ENCODE data around the gene SCARB2.
A peak's percentile ranks its signal among the peaks of the same experiment; 100 is the strongest.
"Not testable (repeated sequence)": the region's sequence is repeated elsewhere in the genome, so short reads cannot be mapped to it uniquely, and the experiment has no call there.

Gene SCARB2

GRCh38 chr4:76250962-76251361, 37.3 kb upstream of the SCARB2 start:
- Histone ChIP-seq H3K9ac (ENCODE audit: low read depth, low read length, poor library complexity) (no peak overlapping the region), H4K8ac (ENCODE audit: low read depth, low read length) (no peak overlapping the region), H2BK120ac (ENCODE audit: low read depth, low read length) (no peak overlapping the region), H3K23ac (ENCODE audit: low read depth, low read length, poor library complexity) (no peak overlapping the region), H2BK5ac (ENCODE audit: low read length) (no peak overlapping the region), H3K27ac (replicated peaks; ENCODE audit: low read length) (no peak overlapping the region), H3K4me1 (ENCODE audit: control insufficient read depth in 2 of 2, insufficient read depth in 1 of 2, low read depth in 1 of 2, low read length in 2 of 2) (peaks cover 6 to 8% of the 10 kb centered on the region in 2 donors), H3K9me3 (replicated peaks in 1 of 2; ENCODE audit: control insufficient read depth in 2 of 2, insufficient read depth in 1 of 2, low read depth in 1 of 2, low read length in 2 of 2) (no peaks in the 10 kb centered on the region), H3K4me2 (ENCODE audit: insufficient read depth, low read length, poor library complexity, severe bottlenecking) (peak overlapping the region; percentile 76), H2AK5ac (ENCODE audit: low read depth, low read length) (no peak overlapping the region), H3K79me1 (ENCODE audit: low read depth, low read length) (no peaks in the 10 kb centered on the region), H4K91ac (ENCODE audit: low read depth, low read length, poor library complexity) (no peak overlapping the region), H3K14ac (ENCODE audit: low read length) (no peak overlapping the region), H3K36me3 (replicated peaks in 1 of 2; ENCODE audit: control insufficient read depth in 2 of 2, insufficient read depth in 2 of 2, low read length in 2 of 2) (no peaks in the 10 kb centered on the region), H3K4ac (ENCODE audit: low read length) (no peak overlapping the region), H2BK15ac (ENCODE audit: low read length) (no peak overlapping the region), H3K4me3 (ENCODE audit: low read length in 2 of 2) (peak overlapping the region in 1 of 2 donors; percentile 55), H3K27me3 (ENCODE audit: control insufficient read depth in 3 of 3, insufficient read depth in 3 of 3, low read depth in 1 of 3, low read length in 3 of 3) (peaks cover 0 to 31% (median 2%) of the 10 kb centered on the region in 3 experiments), H2AFZ (ENCODE audit: low read length) (peak overlapping the region; percentile 97), H2BK12ac (ENCODE audit: low read length) (no peak overlapping the region), H3K18ac (ENCODE audit: low read length) (no peak overlapping the region)
- no CpG with 5 or more reads among the region's 6 CpGs for WGBS, 2 donors (ENCODE audit: extremely low coverage in 2 of 2, insufficient read length in 2 of 2, insufficient replicate concordance in 1 of 2)
- no peak for DNase-seq (ENCODE audit: low spot score)

- Histone ChIP-seq H4K91ac (ENCODE audit: low read depth, low read length, poor library complexity) (no peak overlapping the region), H3K27ac (replicated peaks; ENCODE audit: low read length) (no peak overlapping the region), H3K36me3 (replicated peaks in 1 of 2; ENCODE audit: control insufficient read depth in 2 of 2, insufficient read depth in 2 of 2, low read length in 2 of 2) (no peaks in the 10 kb centered on the region), H3K9me3 (replicated peaks in 1 of 2; ENCODE audit: control insufficient read depth in 2 of 2, insufficient read depth in 1 of 2, low read depth in 1 of 2, low read length in 2 of 2) (no peaks in the 10 kb centered on the region), H3K18ac (ENCODE audit: low read length) (no peak overlapping the region), H2BK5ac (ENCODE audit: low read length) (no peak overlapping the region), H2BK12ac (ENCODE audit: low read length) (no peak overlapping the region), H3K9ac (ENCODE audit: low read depth, low read length, poor library complexity) (no peak overlapping the region), H3K79me1 (ENCODE audit: low read depth, low read length) (no peaks in the 10 kb centered on the region), H4K8ac (ENCODE audit: low read depth, low read length) (no peak overlapping the region), H3K4ac (ENCODE audit: low read length) (no peak overlapping the region), H3K4me3 (ENCODE audit: low read length in 2 of 2) (no peak overlapping the region), H3K23ac (ENCODE audit: low read depth, low read length, poor library complexity) (no peak overlapping the region), H3K4me1 (ENCODE audit: control insufficient read depth in 2 of 2, insufficient read depth in 1 of 2, low read depth in 1 of 2, low read length in 2 of 2) (peaks cover 3% of the 10 kb centered on the region in 2 donors), H3K14ac (ENCODE audit: low read length) (no peak overlapping the region), H2BK15ac (ENCODE audit: low read length) (no peak overlapping the region), H2AK5ac (ENCODE audit: low read depth, low read length) (no peak overlapping the region), H2BK120ac (ENCODE audit: low read depth, low read length) (no peak overlapping the region), H3K27me3 (ENCODE audit: control insufficient read depth in 3 of 3, insufficient read depth in 3 of 3, low read depth in 1 of 3, low read length in 3 of 3) (peaks cover 0 to 43% (median 0%) of the 10 kb centered on the region in 3 experiments), H2AFZ (ENCODE audit: low read length) (no peak overlapping the region), H3K4me2 (ENCODE audit: insufficient read depth, low read length, poor library complexity, severe bottlenecking) (no peak overlapping the region)
- DNase-seq (ENCODE audit: low spot score) = no peak
Measured at GRCh38 chr4:76246852-76247251, 33.2 kb upstream of the SCARB2 start.

- no CpG with 5 or more reads among the region's 1 CpG for WGBS, 2 donors (ENCODE audit: extremely low coverage in 2 of 2, insufficient read length in 2 of 2, insufficient replicate concordance in 1 of 2)
- no peak overlapping the region for H2AK5ac ChIP-seq (ENCODE audit: low read depth, low read length)
- no peak overlapping the region for H2BK5ac ChIP-seq (ENCODE audit: low read length)
- DNase-seq (ENCODE audit: low spot score) = no peak
- H3K4me1 ChIP-seq (ENCODE audit: control insufficient read depth in 2 of 2, insufficient read depth in 1 of 2, low read depth in 1 of 2, low read length in 2 of 2) = peaks cover 0 to 1% of the 10 kb centered on the region in 2 donors
- no peak overlapping the region for H2BK12ac ChIP-seq (ENCODE audit: low read length)
- H3K18ac ChIP-seq (ENCODE audit: low read length) = no peak overlapping the region
- H3K79me1 ChIP-seq (ENCODE audit: low read depth, low read length) = no peaks in the 10 kb centered on the region
- H3K27me3 ChIP-seq (ENCODE audit: control insufficient read depth in 3 of 3, insufficient read depth in 3 of 3, low read depth in 1 of 3, low read length in 3 of 3) = peaks cover 0 to 43% (median 0%) of the 10 kb centered on the region in 3 experiments
- H3K9ac ChIP-seq (ENCODE audit: low read depth, low read length, poor library complexity) = no peak overlapping the region
- H4K8ac ChIP-seq (ENCODE audit: low read depth, low read length) = no peak overlapping the region
- no peak overlapping the region for H2AFZ ChIP-seq (ENCODE audit: low read length)
- H3K4me3 ChIP-seq (ENCODE audit: low read length in 2 of 2) = no peak overlapping the region
- no peak overlapping the region for H2BK15ac ChIP-seq (ENCODE audit: low read length)
- no peak overlapping the region for H2BK120ac ChIP-seq (ENCODE audit: low read depth, low read length)
- H3K9me3 ChIP-seq (replicated peaks in 1 of 2; ENCODE audit: control insufficient read depth in 2 of 2, insufficient read depth in 1 of 2, low read depth in 1 of 2, low read length in 2 of 2) = no peaks in the 10 kb centered on the region
- H3K4me2 ChIP-seq (ENCODE audit: insufficient read depth, low read length, poor library complexity, severe bottlenecking) = no peak overlapping the region
- no peak overlapping the region for H3K4ac ChIP-seq (ENCODE audit: low read length)
- H3K23ac ChIP-seq (ENCODE audit: low read depth, low read length, poor library complexity) = no peak overlapping the region
- no peaks in the 10 kb centered on the region for H3K36me3 ChIP-seq (replicated peaks in 1 of 2; ENCODE audit: control insufficient read depth in 2 of 2, insufficient read depth in 2 of 2, low read length in 2 of 2)
- no peak overlapping the region for H3K14ac ChIP-seq (ENCODE audit: low read length)
- H4K91ac ChIP-seq (ENCODE audit: low read depth, low read length, poor library complexity) = no peak overlapping the region
- H3K27ac ChIP-seq (replicated peaks; ENCODE audit: low read length) = no peak overlapping the region
Measured at GRCh38 chr4:76246025-76246424, 32.4 kb upstream of the SCARB2 start.

GRCh38 chr4:76243877-76244276, 30.3 kb upstream of the SCARB2 start:
- H3K4ac ChIP-seq (ENCODE audit: low read length); H3K14ac ChIP-seq (ENCODE audit: low read length); H3K23ac ChIP-seq (ENCODE audit: low read depth, low read length, poor library complexity); H4K8ac ChIP-seq (ENCODE audit: low read depth, low read length); H4K91ac ChIP-seq (ENCODE audit: low read depth, low read length, poor library complexity); H3K4me2 ChIP-seq (ENCODE audit: insufficient read depth, low read length, poor library complexity, severe bottlenecking); H2BK120ac ChIP-seq (ENCODE audit: low read depth, low read length); H2AK5ac ChIP-seq (ENCODE audit: low read depth, low read length); H3K27ac ChIP-seq (replicated peaks; ENCODE audit: low read length); H3K36me3 ChIP-seq (replicated peaks in 1 of 2; ENCODE audit: control insufficient read depth in 2 of 2, insufficient read depth in 2 of 2, low read length in 2 of 2); H2AFZ ChIP-seq (ENCODE audit: low read length); DNase-seq (ENCODE audit: low spot score); H3K9ac ChIP-seq (ENCODE audit: low read depth, low read length, poor library complexity); H3K79me1 ChIP-seq (ENCODE audit: low read depth, low read length); H3K18ac ChIP-seq (ENCODE audit: low read length); H3K4me1 ChIP-seq (ENCODE audit: control insufficient read depth in 2 of 2, insufficient read depth in 1 of 2, low read depth in 1 of 2, low read length in 2 of 2); H2BK15ac ChIP-seq (ENCODE audit: low read length); H3K9me3 ChIP-seq (replicated peaks in 1 of 2; ENCODE audit: control insufficient read depth in 2 of 2, insufficient read depth in 1 of 2, low read depth in 1 of 2, low read length in 2 of 2); H2BK12ac ChIP-seq (ENCODE audit: low read length); H3K4me3 ChIP-seq (ENCODE audit: low read length in 2 of 2); H2BK5ac ChIP-seq (ENCODE audit: low read length): not testable (repeated sequence)
- WGBS, 2 donors (ENCODE audit: extremely low coverage in 2 of 2, insufficient read length in 2 of 2, insufficient replicate concordance in 1 of 2) = no CpG with 5 or more reads among the region's 2 CpGs
- H3K27me3 ChIP-seq (ENCODE audit: control insufficient read depth in 3 of 3, insufficient read depth in 3 of 3, low read depth in 1 of 3, low read length in 3 of 3) = peaks cover 0 to 25% (median 0%) of the 10 kb centered on the region in 3 experiments
